Gastrocnemius medialis (tissue), 4 donors: ENCODE data around the gene CALN1.

Experiments used
- CTCF ChIP-seq, 5 experiments: fragments of 450-650 bp in 3 of 5; fragments of 200-600 bp in 2 of 5; sonication (generic) in 2 of 5; IDR thresholded peaks in 4 of 5; conservative IDR thresholded peaks in 1 of 5; 1 replicate in 4 of 5; 2 replicates in 1 of 5; pipeline ENCODE4 v1.5.1; 2016 to 2019; ENCODE audit warnings: antibody characterized with exemption in 5 of 5, mild to moderate bottlenecking in 3 of 5, moderate library complexity in 3 of 5
- POLR2A ChIP-seq, 2 donors: fragments of 450-650 bp; IDR thresholded peaks; one replicate each; pipeline ENCODE4 v1.6.1; 2017; ENCODE audit warnings: antibody characterized with exemption in 2 of 2, mild to moderate bottlenecking in 2 of 2, moderate library complexity in 2 of 2

GRCh38 chr7:71935674-71936073 lies 476.5 kb downstream of the CALN1 start:
- no peak for TF ChIP-seq CTCF (IDR thresholded peaks at IDR 0.05 in 4 of 5, conservative IDR thresholded peaks at IDR 0.05 in 1 of 5)
- TF ChIP-seq POLR2A (IDR thresholded peaks at IDR 0.05) = no peak
